Fibroblast of lung (primary cell): ENCODE data around the gene CNOT1. TPM values are rescaled to one million over a fixed set of nuclear protein-coding genes. Genes with fewer than 3 reads are reported as not detected.

Experiments used
- DNase-seq, 2 donors: peaks; one replicate each; pipeline versions ENCODE4 v3.0.0 to v3.0.0-alpha.2; 2010; ENCODE audit warnings: low read depth in 2 of 2
- H2AFZ ChIP-seq: 2 replicates; pipeline ENCODE4 v1.5.1; 2012; ENCODE audit warnings: low read length, control low read depth, inconsistent platforms
- H3K27ac ChIP-seq: 2 replicates; pipeline ENCODE4 v1.5.1; 2011; ENCODE audit warnings: low read length, control low read depth; ENCODE audit not compliant: insufficient read depth
- H3K27me3 ChIP-seq: 2 replicates; pipeline ENCODE4 v1.5.1; 2011; ENCODE audit warnings: mild to moderate bottlenecking, low read length; ENCODE audit not compliant: control insufficient read depth, insufficient read depth
- H3K36me3 ChIP-seq: 2 replicates; pipeline ENCODE4 v1.5.1; 2011; ENCODE audit warnings: low read length; ENCODE audit not compliant: control insufficient read depth, insufficient read depth
- H3K4me1 ChIP-seq: 2 replicates; pipeline ENCODE4 v1.5.1; 2011; ENCODE audit warnings: low read length; ENCODE audit not compliant: control insufficient read depth, insufficient read depth; ENCODE audit errors: extremely low read depth
- H3K4me2 ChIP-seq: 2 replicates; pipeline ENCODE4 v1.5.1; 2011; ENCODE audit warnings: low read length, control low read depth; ENCODE audit not compliant: insufficient read depth; ENCODE audit errors: extremely low read depth
- H3K4me3 ChIP-seq, 4 experiments: fragments of 200-600 bp in 1 of 4; sonication (generic) in 1 of 4; replicated peaks in 1 of 4; 2 replicates each; pipeline ENCODE4 v1.5.1; 2011 to 2016; ENCODE audit warnings: low read length in 4 of 4, low read depth in 3 of 4, mild to moderate bottlenecking in 3 of 4, control low read depth in 2 of 4, inconsistent platforms in 1 of 4, mixed read lengths in 1 of 4; ENCODE audit not compliant: insufficient read depth in 1 of 4; ENCODE audit errors: control extremely low read depth in 1 of 4
- H3K79me2 ChIP-seq: 2 replicates; pipeline ENCODE4 v1.5.1; 2012; ENCODE audit warnings: mild to moderate bottlenecking, low read length, inconsistent platforms; ENCODE audit not compliant: control insufficient read depth, insufficient read depth
- H3K9ac ChIP-seq: 2 replicates; pipeline ENCODE4 v1.5.1; 2011; ENCODE audit warnings: mild to moderate bottlenecking, low read length, control low read depth; ENCODE audit not compliant: insufficient read depth
- H3K9me3 ChIP-seq: 2 replicates; pipeline ENCODE4 v1.5.1; 2012; ENCODE audit warnings: low read depth, low read length; ENCODE audit not compliant: control insufficient read depth, insufficient read depth
- H4K20me1 ChIP-seq: 2 replicates; pipeline ENCODE4 v1.5.1; 2011; ENCODE audit warnings: low read length; ENCODE audit not compliant: control insufficient read depth, insufficient read depth; ENCODE audit errors: extremely low read depth
- EZH2 ChIP-seq: IDR thresholded peaks from 2 replicates; pipeline ENCODE4 v1.5.1; 2012; ENCODE audit warnings: low read length, control low read depth, mild to moderate bottlenecking; ENCODE audit errors: missing control alignments
- polyA minus RNA-seq: library from RNA; depleted of rRNA, polyadenylated mRNA; stranded (reverse); fragments of >200 nt; gene quantifications from 2 replicates; pipeline ENCODE4 v1.2.3, GENCODE V29; 2011; ENCODE audit warnings: low replicate concordance
- polyA plus RNA-seq, 2 donors: library from polyadenylated mRNA; depleted of rRNA in 1 of 2; stranded (reverse) in 1 of 2; unstranded in 1 of 2; fragments of >200 nt; gene quantifications; 2 replicates each; pipeline ENCODE4 v1.2.1, GENCODE V29; 2011 to 2012; ENCODE audit warnings: missing spikeins in 1 of 2
- total RNA-seq: library from RNA; depleted of rRNA; stranded (reverse); fragments of >200 nt; gene quantifications from 2 replicates; pipeline ENCODE4 v1.2.1, GENCODE V29; 2014
- TF ChIP-seq, protein P1 (sequence below), 2 donors: IDR thresholded peaks in 1 of 2; conservative IDR thresholded peaks in 1 of 2; 1 replicate in 1 of 2; 2 replicates in 1 of 2; pipeline ENCODE4 v1.5.1; 2011 to 2012; ENCODE audit warnings: low read length in 2 of 2, control low read depth in 1 of 2, inconsistent platforms in 1 of 2, low read depth in 1 of 2, mild to moderate bottlenecking in 1 of 2

CNOT1 gene
- total RNA-seq: 103 and 162 TPM in 2 replicates
- 59.0 and 98.2 TPM in 2 replicates for polyA plus RNA-seq
- polyA plus RNA-seq (2012): 57.4 and 93.7 TPM in 2 replicates
- polyA minus RNA-seq: 183 and 208 TPM in 2 replicates

- peak; percentile 59 for TF ChIP-seq EZH2
- TF ChIP-seq, protein P1, sequence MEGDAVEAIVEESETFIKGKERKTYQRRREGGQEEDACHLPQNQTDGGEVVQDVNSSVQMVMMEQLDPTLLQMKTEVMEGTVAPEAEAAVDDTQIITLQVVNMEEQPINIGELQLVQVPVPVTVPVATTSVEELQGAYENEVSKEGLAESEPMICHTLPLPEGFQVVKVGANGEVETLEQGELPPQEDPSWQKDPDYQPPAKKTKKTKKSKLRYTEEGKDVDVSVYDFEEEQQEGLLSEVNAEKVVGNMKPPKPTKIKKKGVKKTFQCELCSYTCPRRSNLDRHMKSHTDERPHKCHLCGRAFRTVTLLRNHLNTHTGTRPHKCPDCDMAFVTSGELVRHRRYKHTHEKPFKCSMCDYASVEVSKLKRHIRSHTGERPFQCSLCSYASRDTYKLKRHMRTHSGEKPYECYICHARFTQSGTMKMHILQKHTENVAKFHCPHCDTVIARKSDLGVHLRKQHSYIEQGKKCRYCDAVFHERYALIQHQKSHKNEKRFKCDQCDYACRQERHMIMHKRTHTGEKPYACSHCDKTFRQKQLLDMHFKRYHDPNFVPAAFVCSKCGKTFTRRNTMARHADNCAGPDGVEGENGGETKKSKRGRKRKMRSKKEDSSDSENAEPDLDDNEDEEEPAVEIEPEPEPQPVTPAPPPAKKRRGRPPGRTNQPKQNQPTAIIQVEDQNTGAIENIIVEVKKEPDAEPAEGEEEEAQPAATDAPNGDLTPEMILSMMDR (conservative IDR thresholded peaks at IDR 0.05 in 1 of 2, IDR thresholded peaks at IDR 0.05 in 1 of 2; ENCODE audit: low read depth in 1 of 2, low read length in 2 of 2): no peak
- no peaks in the 10 kb centered on the region for H3K9me3 ChIP-seq
- peak within 1 kb of the TSS; percentile 99 for H3K27ac ChIP-seq
- H3K79me2 ChIP-seq: peaks cover 45% of the 10 kb centered on the region
- H3K9ac ChIP-seq: peak within 1 kb of the TSS; percentile 99
- no peaks in the 10 kb centered on the region for H3K36me3 ChIP-seq
- no peaks in the 10 kb centered on the region for H4K20me1 ChIP-seq
- H3K4me2 ChIP-seq: peak within 1 kb of the TSS; percentile 100
- peak within 1 kb of the TSS; percentile 95 to 100 (median 99) for H3K4me3 ChIP-seq
- peak within 1 kb of the TSS; percentile 99 for H2AFZ ChIP-seq
- H3K27me3 ChIP-seq: no peaks in the 10 kb centered on the region
- DNase-seq: peak; percentile 100
- H3K4me1 ChIP-seq: peaks cover 3% of the 10 kb centered on the region
These were observed at the start of gene CNOT1 for GRCh38 chr16:58629733-58630640. CNOT1 (minus strand) TSS chr16:58629826; CDS start chr16:58599337, 30,489 bp downstream.

DNA sequence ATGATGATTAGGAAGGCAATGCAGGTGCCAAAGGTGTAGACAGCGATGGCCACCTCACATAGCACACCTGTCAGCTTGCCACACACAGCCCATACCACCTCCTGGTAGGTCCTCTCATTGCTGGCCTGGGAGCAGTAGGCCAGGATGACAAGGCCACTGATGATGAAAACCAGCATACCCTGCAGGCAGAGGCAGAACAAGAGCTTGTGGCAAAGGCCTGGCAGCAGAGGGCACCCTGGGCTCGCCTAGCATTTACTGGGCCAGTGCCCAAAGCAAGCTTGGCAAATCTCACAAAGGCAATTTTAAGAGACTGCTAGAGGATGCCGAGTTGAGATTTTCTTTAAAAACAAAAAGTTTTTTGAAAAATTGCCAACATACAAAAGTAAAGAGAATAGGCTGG is 49.1 kb upstream of the CNOT1 start:
- no peaks in the 10 kb centered on the region for H4K20me1 ChIP-seq
- H3K4me3 ChIP-seq: no peak overlapping the region
- H3K4me1 ChIP-seq: peaks cover under 1% of the 10 kb centered on the region
- H2AFZ ChIP-seq: no peak overlapping the region
- H3K4me2 ChIP-seq: no peak overlapping the region
- no peak overlapping the region for H3K27ac ChIP-seq
- no peaks in the 10 kb centered on the region for H3K79me2 ChIP-seq
- H3K9me3 ChIP-seq: no peaks in the 10 kb centered on the region
- H3K36me3 ChIP-seq: peaks cover 6% of the 10 kb centered on the region
- H3K9ac ChIP-seq: no peak overlapping the region
- no peak for TF ChIP-seq EZH2
- TF ChIP-seq, protein P1 (conservative IDR thresholded peaks at IDR 0.05 in 1 of 2, IDR thresholded peaks at IDR 0.05 in 1 of 2; ENCODE audit: low read depth in 1 of 2, low read length in 2 of 2): peak in 1 of 2 donors; percentile 22
- H3K27me3 ChIP-seq: no peaks in the 10 kb centered on the region
- DNase-seq: peak in 1 of 2 donors; percentile 24

GRCh38 chr16:58678269-58678668 is 48.6 kb upstream of the CNOT1 start:
- no peaks in the 10 kb centered on the region for H3K27me3 ChIP-seq
- H3K4me1 ChIP-seq: no peaks in the 10 kb centered on the region
- no peaks in the 10 kb centered on the region for H4K20me1 ChIP-seq
- no peak overlapping the region for H3K27ac ChIP-seq
- peaks cover 6% of the 10 kb centered on the region for H3K36me3 ChIP-seq
- DNase-seq: no peak
- no peak for TF ChIP-seq EZH2
- TF ChIP-seq, protein P1 (conservative IDR thresholded peaks at IDR 0.05 in 1 of 2, IDR thresholded peaks at IDR 0.05 in 1 of 2; ENCODE audit: low read depth in 1 of 2, low read length in 2 of 2): no peak
- no peak overlapping the region for H3K4me3 ChIP-seq
- H2AFZ ChIP-seq: no peak overlapping the region
- no peaks in the 10 kb centered on the region for H3K79me2 ChIP-seq
- H3K9me3 ChIP-seq: no peaks in the 10 kb centered on the region
- H3K4me2 ChIP-seq: no peak overlapping the region
- H3K9ac ChIP-seq: no peak overlapping the region
